ENCODE measurements around the gene CHST11.

Gene CHST11

DNA sequence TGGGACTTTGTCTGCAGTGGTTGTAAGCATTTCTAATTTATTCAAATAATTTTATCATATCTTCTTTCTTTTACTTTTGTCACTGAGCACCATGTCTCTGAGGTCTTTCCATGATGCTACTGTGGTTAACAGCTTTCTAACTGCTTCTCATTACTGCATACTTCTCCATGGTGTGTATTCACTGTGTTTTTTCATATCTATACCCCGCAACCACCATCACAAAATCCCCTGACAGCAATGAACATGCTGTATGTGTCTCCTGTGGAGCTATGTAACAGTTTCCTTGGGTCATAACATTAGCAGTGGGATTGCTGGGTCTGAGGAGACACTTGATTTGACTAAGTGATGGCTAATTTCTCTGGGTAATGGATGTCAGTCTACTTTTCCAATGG lies 29.2 kb upstream of the CHST11 start:
- no peak overlapping the region for H3K4me3 ChIP-seq (ENCODE audit: insufficient read length, low read depth)
- no peaks in the 10 kb centered on the region for H3K36me3 ChIP-seq (ENCODE audit: insufficient read depth, insufficient read length, low read length)
- H3K27me3 ChIP-seq (ENCODE audit: insufficient read depth, insufficient read length): no peaks in the 10 kb centered on the region
- peaks cover 18% of the 10 kb centered on the region for H3K9me3 ChIP-seq (ENCODE audit: insufficient read depth, low read length)
- TF ChIP-seq SUZ12 (IDR thresholded peaks at IDR 0.05; ENCODE audit: extremely low read depth, insufficient read depth, insufficient read length) (no peak), ZNF274 (IDR thresholded peaks at IDR 0.05; ENCODE audit: low read depth, low read length) (no peak), YY1 (IDR thresholded peaks at IDR 0.05; ENCODE audit: insufficient read depth, insufficient read length) (no peak)
- H3K4me1 ChIP-seq (ENCODE audit: insufficient read depth, insufficient read length): no peaks in the 10 kb centered on the region
- H3K9ac ChIP-seq (ENCODE audit: insufficient read length, low read depth): no peak overlapping the region
- DNase-seq (ENCODE audit: low read depth, low spot score): no peak

GRCh38 chr12:104433061-104433460 lies 23.7 kb upstream of the CHST11 start:
- no peaks in the 10 kb centered on the region for H3K4me1 ChIP-seq (ENCODE audit: insufficient read depth, insufficient read length)
- H3K4me3 ChIP-seq (ENCODE audit: insufficient read length, low read depth): no peak overlapping the region
- H3K27me3 ChIP-seq (ENCODE audit: insufficient read depth, insufficient read length): no peaks in the 10 kb centered on the region
- TF ChIP-seq SUZ12 (IDR thresholded peaks at IDR 0.05; ENCODE audit: extremely low read depth, insufficient read depth, insufficient read length): no peak
- no peak for TF ChIP-seq ZNF274 (IDR thresholded peaks at IDR 0.05; ENCODE audit: low read depth, low read length)
- TF ChIP-seq YY1 (IDR thresholded peaks at IDR 0.05; ENCODE audit: insufficient read depth, insufficient read length): no peak
- H3K36me3 ChIP-seq (ENCODE audit: insufficient read depth, insufficient read length, low read length): no peaks in the 10 kb centered on the region
- DNase-seq (ENCODE audit: low read depth, low spot score): no peak
- H3K9ac ChIP-seq (ENCODE audit: insufficient read length, low read depth): no peak overlapping the region
- peaks cover 8% of the 10 kb centered on the region; the same call in 1 of the 2 replicates for H3K9me3 ChIP-seq (ENCODE audit: insufficient read depth, low read length)

- Histone ChIP-seq H3K27me3 (ENCODE audit: insufficient read depth, insufficient read length) (no peaks in the 10 kb centered on the region), H3K4me1 (ENCODE audit: insufficient read depth, insufficient read length) (no peaks in the 10 kb centered on the region), H3K9me3 (ENCODE audit: insufficient read depth, low read length) (no peaks in the 10 kb centered on the region), H3K36me3 (ENCODE audit: insufficient read depth, insufficient read length, low read length) (no peaks in the 10 kb centered on the region), H3K4me3 (ENCODE audit: insufficient read length, low read depth) (no peak overlapping the region), H3K9ac (ENCODE audit: insufficient read length, low read depth) (no peak overlapping the region)
- TF ChIP-seq ZNF274 (IDR thresholded peaks at IDR 0.05; ENCODE audit: low read depth, low read length): no peak
- no peak for TF ChIP-seq SUZ12 (IDR thresholded peaks at IDR 0.05; ENCODE audit: extremely low read depth, insufficient read depth, insufficient read length)
- no peak for TF ChIP-seq YY1 (IDR thresholded peaks at IDR 0.05; ENCODE audit: insufficient read depth, insufficient read length)
- no peak for DNase-seq (ENCODE audit: low read depth, low spot score)
Observed at GRCh38 chr12:104434129-104434528, 22.6 kb upstream of the CHST11 start.

DNA sequence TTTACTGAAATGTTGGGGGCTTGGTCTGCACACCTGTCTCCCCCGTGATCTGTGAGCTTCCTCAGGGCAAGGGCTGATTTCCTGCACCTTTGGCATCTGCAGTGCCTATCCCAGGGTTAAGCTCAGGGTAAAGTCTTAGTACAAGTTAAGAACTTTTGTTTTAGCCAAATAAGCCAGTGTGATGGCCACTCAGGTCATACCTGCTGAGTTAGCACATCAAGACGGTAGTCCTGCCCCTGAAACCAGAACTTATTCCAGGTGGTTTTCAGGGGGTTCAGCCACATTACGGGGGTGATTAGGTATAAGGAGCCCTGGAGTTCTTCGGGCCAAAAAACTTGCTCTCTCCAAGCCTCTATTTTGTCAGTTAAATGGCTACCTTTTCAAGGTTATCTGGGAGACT lies 21.6 kb upstream of the CHST11 start:
- H3K4me1 ChIP-seq (ENCODE audit: insufficient read depth, insufficient read length): no peaks in the 10 kb centered on the region
- no peak overlapping the region for H3K9ac ChIP-seq (ENCODE audit: insufficient read length, low read depth)
- DNase-seq (ENCODE audit: low read depth, low spot score): no peak
- no peaks in the 10 kb centered on the region for H3K27me3 ChIP-seq (ENCODE audit: insufficient read depth, insufficient read length)
- no peak overlapping the region for H3K4me3 ChIP-seq (ENCODE audit: insufficient read length, low read depth)
- H3K9me3 ChIP-seq (ENCODE audit: insufficient read depth, low read length): no peaks in the 10 kb centered on the region
- no peaks in the 10 kb centered on the region for H3K36me3 ChIP-seq (ENCODE audit: insufficient read depth, insufficient read length, low read length)
- TF ChIP-seq ZNF274 (IDR thresholded peaks at IDR 0.05; ENCODE audit: low read depth, low read length) (no peak), YY1 (IDR thresholded peaks at IDR 0.05; ENCODE audit: insufficient read depth, insufficient read length) (no peak), SUZ12 (IDR thresholded peaks at IDR 0.05; ENCODE audit: extremely low read depth, insufficient read depth, insufficient read length) (no peak)

GRCh38 chr12:104435765-104436164 lies 21.0 kb upstream of the CHST11 start:
- no peaks in the 10 kb centered on the region for H3K36me3 ChIP-seq (ENCODE audit: insufficient read depth, insufficient read length, low read length)
- no peak for DNase-seq (ENCODE audit: low read depth, low spot score)
- H3K9ac ChIP-seq (ENCODE audit: insufficient read length, low read depth): no peak overlapping the region
- no peaks in the 10 kb centered on the region for H3K27me3 ChIP-seq (ENCODE audit: insufficient read depth, insufficient read length)
- H3K4me1 ChIP-seq (ENCODE audit: insufficient read depth, insufficient read length): no peaks in the 10 kb centered on the region
- H3K9me3 ChIP-seq (ENCODE audit: insufficient read depth, low read length): no peaks in the 10 kb centered on the region
- no peak for TF ChIP-seq ZNF274 (IDR thresholded peaks at IDR 0.05; ENCODE audit: low read depth, low read length)
- TF ChIP-seq YY1 (IDR thresholded peaks at IDR 0.05; ENCODE audit: insufficient read depth, insufficient read length): no peak
- no peak for TF ChIP-seq SUZ12 (IDR thresholded peaks at IDR 0.05; ENCODE audit: extremely low read depth, insufficient read depth, insufficient read length)
- H3K4me3 ChIP-seq (ENCODE audit: insufficient read length, low read depth): no peak overlapping the region

GRCh38 chr12:104436790-104437189 lies 20.0 kb upstream of the CHST11 start:
- no peak overlapping the region for H3K9ac ChIP-seq (ENCODE audit: insufficient read length, low read depth)
- H3K36me3 ChIP-seq (ENCODE audit: insufficient read depth, insufficient read length, low read length): no peaks in the 10 kb centered on the region
- H3K4me3 ChIP-seq (ENCODE audit: insufficient read length, low read depth): no peak overlapping the region
- H3K4me1 ChIP-seq (ENCODE audit: insufficient read depth, insufficient read length): no peaks in the 10 kb centered on the region
- H3K27me3 ChIP-seq (ENCODE audit: insufficient read depth, insufficient read length): no peaks in the 10 kb centered on the region
- no peak for TF ChIP-seq YY1 (IDR thresholded peaks at IDR 0.05; ENCODE audit: insufficient read depth, insufficient read length)
- TF ChIP-seq SUZ12 (IDR thresholded peaks at IDR 0.05; ENCODE audit: extremely low read depth, insufficient read depth, insufficient read length): no peak
- DNase-seq (ENCODE audit: low read depth, low spot score): no peak
- H3K9me3 ChIP-seq (ENCODE audit: insufficient read depth, low read length): no peaks in the 10 kb centered on the region

DNA sequence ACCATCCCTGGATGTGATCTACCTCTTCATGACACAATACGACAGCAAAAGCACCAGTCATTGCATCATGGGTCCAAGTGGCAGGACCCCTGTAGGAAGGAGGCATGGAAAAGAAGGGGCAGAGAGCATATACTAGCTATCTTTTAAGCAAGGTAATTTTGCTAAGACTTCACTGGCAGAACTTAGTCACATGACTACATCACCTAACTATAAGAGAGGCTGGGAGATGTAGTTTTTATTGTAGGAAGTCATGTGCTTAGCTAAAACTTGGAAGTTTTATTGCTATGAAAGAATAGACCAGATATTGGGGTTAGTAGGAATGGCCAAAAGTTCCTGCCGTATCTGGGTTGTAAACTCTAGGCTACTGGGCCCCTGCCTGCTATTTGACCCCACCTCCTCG lies 18.6 kb upstream of the CHST11 start:
- DNase-seq (ENCODE audit: low read depth, low spot score): no peak
- TF ChIP-seq ZNF274 (IDR thresholded peaks at IDR 0.05; ENCODE audit: low read depth, low read length) (no peak), YY1 (IDR thresholded peaks at IDR 0.05; ENCODE audit: insufficient read depth, insufficient read length) (no peak), SUZ12 (IDR thresholded peaks at IDR 0.05; ENCODE audit: extremely low read depth, insufficient read depth, insufficient read length) (no peak)
- no peak overlapping the region for H3K4me3 ChIP-seq (ENCODE audit: insufficient read length, low read depth)
- H3K27me3 ChIP-seq (ENCODE audit: insufficient read depth, insufficient read length): no peaks in the 10 kb centered on the region
- H3K36me3 ChIP-seq (ENCODE audit: insufficient read depth, insufficient read length, low read length): no peaks in the 10 kb centered on the region
- H3K9me3 ChIP-seq (ENCODE audit: insufficient read depth, low read length): no peaks in the 10 kb centered on the region
- H3K4me1 ChIP-seq (ENCODE audit: insufficient read depth, insufficient read length): no peaks in the 10 kb centered on the region
- H3K9ac ChIP-seq (ENCODE audit: insufficient read length, low read depth): no peak overlapping the region

DNA sequence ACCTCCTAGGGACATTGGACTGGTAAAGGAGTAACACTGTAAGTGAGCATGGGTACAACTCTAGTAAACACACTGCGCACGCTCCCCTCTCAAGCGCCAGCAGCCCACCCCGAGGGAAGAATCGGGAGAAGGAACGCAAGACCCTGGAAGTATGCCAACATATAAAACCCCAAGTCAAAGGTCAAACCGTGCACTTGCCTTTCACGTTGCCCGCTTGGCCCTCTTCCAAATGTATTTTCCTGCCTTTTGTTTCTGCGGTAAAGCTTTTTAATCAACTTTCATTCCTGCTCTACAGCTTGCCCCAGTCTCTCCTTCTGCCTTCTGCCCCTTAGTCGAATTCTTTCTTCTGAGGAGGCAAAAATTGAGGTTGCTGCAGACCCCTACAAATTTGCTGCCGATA lies 17.6 kb upstream of the CHST11 start:
- no peaks in the 10 kb centered on the region for H3K4me1 ChIP-seq (ENCODE audit: insufficient read depth, insufficient read length)
- TF ChIP-seq YY1 (IDR thresholded peaks at IDR 0.05; ENCODE audit: insufficient read depth, insufficient read length) (no peak), SUZ12 (IDR thresholded peaks at IDR 0.05; ENCODE audit: extremely low read depth, insufficient read depth, insufficient read length) (no peak), ZNF274 (IDR thresholded peaks at IDR 0.05; ENCODE audit: low read depth, low read length) (no peak)

More for the DNA sequence above, 17.6 kb upstream of the CHST11 start:
- no peak for DNase-seq (ENCODE audit: low read depth, low spot score)
- no peak overlapping the region for H3K4me3 ChIP-seq (ENCODE audit: insufficient read length, low read depth)
- no peaks in the 10 kb centered on the region for H3K36me3 ChIP-seq (ENCODE audit: insufficient read depth, insufficient read length, low read length)
- H3K9me3 ChIP-seq (ENCODE audit: insufficient read depth, low read length): no peaks in the 10 kb centered on the region
- no peak overlapping the region for H3K9ac ChIP-seq (ENCODE audit: insufficient read length, low read depth)
- peaks cover 1% of the 10 kb centered on the region for H3K27me3 ChIP-seq (ENCODE audit: insufficient read depth, insufficient read length)

All from NT2/D1 (cell line).